Naive B cell (primary cell): ENCODE results near the gene TEK. TPM values are rescaled to one million over a fixed set of nuclear protein-coding genes. Genes with fewer than 3 reads are reported as not detected.
"Not testable (repeated sequence)": the region's sequence is repeated elsewhere in the genome, so short reads cannot be mapped to it uniquely, and the experiment has no call there.

Source experiments
- ATAC-seq, 2 donors: fragments of 150-1000 bp; cut with Tn5 transposase; 2 replicates each; pipeline ENCODE4 v1.10.0; 2021; ENCODE audit warnings: low read depth in 2 of 2, mild to moderate bottlenecking in 2 of 2, moderate library complexity in 2 of 2
- DNase-seq: peaks from one replicate; pipeline ENCODE4 v3.0.0; 2022
- H3K27ac Mint-ChIP-seq, 6 donors: one replicate each; pipeline ENCODE4 v1.8.0; 2020 to 2022; ENCODE audit warnings: mild to moderate bottlenecking in 6 of 6, mixed read lengths in 6 of 6, moderate library complexity in 5 of 6, inconsistent platforms in 2 of 6
- H3K27me3 Mint-ChIP-seq, 3 donors: one replicate each; pipeline ENCODE4 v1.8.0; 2021 to 2022; ENCODE audit warnings: mixed read lengths in 3 of 3, mild to moderate bottlenecking in 1 of 3
- H3K36me3 Mint-ChIP-seq, 2 donors: one replicate each; pipeline ENCODE4 v1.8.0; 2020 to 2022; ENCODE audit warnings: mixed read lengths in 2 of 2, inconsistent platforms in 1 of 2, mild to moderate bottlenecking in 1 of 2
- H3K4me1 Mint-ChIP-seq, 3 donors: one replicate each; pipeline ENCODE4 v1.8.0; 2020 to 2022; ENCODE audit warnings: mixed read lengths in 3 of 3, inconsistent platforms in 1 of 3, mild to moderate bottlenecking in 1 of 3, moderate library complexity in 1 of 3
- H3K4me3 Mint-ChIP-seq, 8 donors: one replicate each; pipeline ENCODE4 v1.8.0; 2020 to 2022; ENCODE audit warnings: mild to moderate bottlenecking in 8 of 8, mixed read lengths in 8 of 8, moderate library complexity in 8 of 8, inconsistent platforms in 2 of 8
- H3K9me3 Mint-ChIP-seq, 7 donors: one replicate each; pipeline ENCODE4 v1.8.0; 2020 to 2022; ENCODE audit warnings: mixed read lengths in 7 of 7, mild to moderate bottlenecking in 5 of 7, inconsistent platforms in 2 of 7, moderate library complexity in 1 of 7
- polyA plus RNA-seq, 6 donors: library from polyadenylated mRNA; unstranded; fragments of 300-500 nt; fragmentation: Illumina TruSeq; gene quantifications; one replicate each; pipeline ENCODE4 v1.2.3, GENCODE V29; 2021; ENCODE audit warnings: low read depth in 6 of 6

Gene TEK
- polyA plus RNA-seq, 6 donors from 2014 or later = not detected

DNA sequence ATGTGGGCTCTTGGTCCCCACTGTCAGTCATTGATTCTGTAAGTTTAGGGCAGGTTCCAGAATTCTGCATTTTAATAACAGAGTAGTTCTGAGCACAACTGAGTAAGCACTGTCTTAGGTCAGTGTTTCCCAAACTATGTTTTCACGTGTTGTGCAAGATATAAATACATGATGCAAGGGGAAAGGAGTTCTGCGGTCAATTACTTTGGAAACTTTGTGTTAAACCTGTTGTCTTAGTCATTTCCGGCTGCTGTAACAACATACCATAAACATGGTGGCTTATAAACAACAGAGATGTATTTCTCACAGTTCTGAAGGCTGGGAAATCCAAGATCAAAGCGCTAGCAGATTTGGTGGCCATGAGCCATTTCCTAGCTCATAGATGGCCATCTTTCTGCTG is 118.2 kb downstream of the TEK start:
- DNase-seq (no peak), ATAC-seq (no peak)
- H3K27me3 Mint-ChIP-seq = peaks cover 0 to 1% (median 0%) of the 10 kb centered on the region in 3 donors
- no peak overlapping the region for H3K4me3 Mint-ChIP-seq
- H3K27ac Mint-ChIP-seq = no peak overlapping the region
- H3K9me3 Mint-ChIP-seq = peaks cover 0 to 3% (median 0%) of the 10 kb centered on the region in 7 donors
- H3K36me3 Mint-ChIP-seq = no peaks in the 10 kb centered on the region
- no peaks in the 10 kb centered on the region for H3K4me1 Mint-ChIP-seq

- not testable (repeated sequence) for ATAC-seq
Observed at GRCh38 chr9:27239648-27240047, 130.6 kb downstream of the TEK start.

DNA sequence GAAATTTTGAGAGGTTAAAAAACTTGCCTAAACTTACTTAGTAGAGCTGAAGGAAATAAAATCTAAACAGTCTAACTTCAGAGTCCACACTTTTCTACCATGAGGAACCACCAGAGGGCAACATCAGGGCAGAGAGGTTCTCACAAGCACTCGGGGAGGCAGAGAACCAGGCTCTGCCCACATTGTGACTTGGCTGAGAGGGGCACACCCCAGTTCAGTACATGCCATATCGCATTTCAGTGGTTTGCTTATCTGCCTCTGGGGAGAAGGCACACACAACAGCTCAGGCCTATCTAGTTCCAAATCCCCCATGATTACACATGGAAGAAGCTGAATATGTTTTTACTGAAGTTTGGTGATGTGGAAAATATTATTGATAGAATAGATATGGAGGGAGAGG is 138.7 kb downstream of the TEK start:
- H3K27me3 Mint-ChIP-seq = peaks cover 13 to 23% (median 16%) of the 10 kb centered on the region in 3 donors
- peaks cover 0 to 4% (median 0%) of the 10 kb centered on the region in 3 donors for H3K4me1 Mint-ChIP-seq
- H3K9me3 Mint-ChIP-seq = peaks cover 0 to 9% (median 0%) of the 10 kb centered on the region in 7 donors
- DNase-seq (peak; percentile 5), ATAC-seq (peak; percentile 35 to 54)
- H3K4me3 Mint-ChIP-seq = no peak overlapping the region
- H3K27ac Mint-ChIP-seq = peak overlapping the region in 2 of 6 donors; percentile 8 to 15
- peaks cover 0 to 7% of the 10 kb centered on the region in 2 donors for H3K36me3 Mint-ChIP-seq

More at GRCh38 chr9:27239648-27240047, 130.6 kb downstream of the TEK start:
- H3K4me1 Mint-ChIP-seq, H3K27ac Mint-ChIP-seq, H3K27me3 Mint-ChIP-seq, H3K4me3 Mint-ChIP-seq, DNase-seq: not testable (repeated sequence)
- H3K9me3 Mint-ChIP-seq = peaks cover 5 to 37% (median 20%) of the 10 kb centered on the region in 7 donors
- H3K36me3 Mint-ChIP-seq = peaks cover 17 to 24% of the 10 kb centered on the region in 2 donors

DNA sequence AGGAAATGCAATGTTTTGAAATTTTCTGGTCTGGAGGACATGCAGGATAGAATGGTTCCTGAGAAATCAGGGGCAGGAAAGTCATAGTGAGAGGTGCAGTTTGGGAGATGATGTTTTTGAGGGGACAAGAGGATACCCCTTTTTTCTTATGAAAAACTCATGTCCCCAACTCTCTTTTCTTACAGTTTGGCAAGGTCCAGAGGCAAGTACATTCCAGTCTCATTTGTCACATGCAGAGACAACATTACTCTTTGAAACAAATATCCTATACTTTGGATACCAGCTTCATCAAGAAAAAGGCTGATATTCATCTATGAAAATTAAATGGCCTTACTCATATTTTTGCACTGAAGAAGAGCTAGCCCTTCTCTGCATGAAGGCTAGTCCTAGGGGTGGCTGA is 139.7 kb downstream of the TEK start:
- DNase-seq = no peak
- peaks cover 13 to 31% (median 19%) of the 10 kb centered on the region in 3 donors for H3K27me3 Mint-ChIP-seq
- H3K27ac Mint-ChIP-seq = no peak overlapping the region
- no peak for ATAC-seq
- H3K36me3 Mint-ChIP-seq = peaks cover 0 to 7% of the 10 kb centered on the region in 2 donors
- peaks cover 0 to 5% (median 0%) of the 10 kb centered on the region in 7 donors for H3K9me3 Mint-ChIP-seq
- peaks cover 0 to 4% (median 0%) of the 10 kb centered on the region in 3 donors for H3K4me1 Mint-ChIP-seq
- no peak overlapping the region for H3K4me3 Mint-ChIP-seq

DNA sequence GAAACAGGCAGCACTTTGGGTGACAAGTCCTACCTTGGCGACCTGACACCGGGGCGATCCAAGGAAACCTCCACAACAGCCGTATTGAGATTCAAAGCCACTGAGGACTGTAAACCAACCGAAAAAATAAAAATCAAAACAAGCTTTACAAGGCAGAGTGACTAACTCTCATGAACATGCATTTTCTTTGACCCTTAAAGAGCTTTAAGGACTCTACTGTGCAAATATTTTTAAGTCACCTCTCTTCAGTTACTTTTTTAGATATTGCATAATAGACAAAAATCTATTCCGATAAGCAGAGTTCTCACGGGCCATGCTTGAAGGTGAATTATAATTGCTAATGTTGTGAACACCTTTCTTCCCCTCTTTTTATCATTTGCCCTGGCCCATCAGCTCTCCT is 149.6 kb downstream of the TEK start:
- peaks cover 0 to 11% (median 0%) of the 10 kb centered on the region in 7 donors for H3K9me3 Mint-ChIP-seq
- DNase-seq = no peak
- no peak overlapping the region for H3K4me3 Mint-ChIP-seq

GRCh38 chr9:27260789-27261516 is 151.9 kb downstream of the TEK start:
- no peak overlapping the region for H3K4me3 Mint-ChIP-seq
- no peaks in the 10 kb centered on the region for H3K4me1 Mint-ChIP-seq
- H3K9me3 Mint-ChIP-seq = peaks cover 0 to 4% (median 0%) of the 10 kb centered on the region in 7 donors
- no peaks in the 10 kb centered on the region for H3K36me3 Mint-ChIP-seq
- ATAC-seq = no peak
- DNase-seq = no peak
- H3K27ac Mint-ChIP-seq = no peak overlapping the region
- no peaks in the 10 kb centered on the region for H3K27me3 Mint-ChIP-seq

More for the DNA sequence above, 149.6 kb downstream of the TEK start:
- Mint-ChIP-seq H3K27ac (no peak overlapping the region), H3K4me1 (no peaks in the 10 kb centered on the region), H3K27me3 (peaks cover 0 to 16% (median 0%) of the 10 kb centered on the region in 3 donors), H3K36me3 (no peaks in the 10 kb centered on the region)
- ATAC-seq = no peak

GRCh38 chr9:27261517-27262211 is 152.6 kb downstream of the TEK start:
- Mint-ChIP-seq H3K27me3 (no peaks in the 10 kb centered on the region), H3K4me3 (no peak overlapping the region), H3K4me1 (no peaks in the 10 kb centered on the region), H3K27ac (no peak overlapping the region), H3K9me3 (peaks cover 0 to 2% (median 0%) of the 10 kb centered on the region in 7 donors), H3K36me3 (no peaks in the 10 kb centered on the region)
- DNase-seq (no peak), ATAC-seq (no peak)

DNA sequence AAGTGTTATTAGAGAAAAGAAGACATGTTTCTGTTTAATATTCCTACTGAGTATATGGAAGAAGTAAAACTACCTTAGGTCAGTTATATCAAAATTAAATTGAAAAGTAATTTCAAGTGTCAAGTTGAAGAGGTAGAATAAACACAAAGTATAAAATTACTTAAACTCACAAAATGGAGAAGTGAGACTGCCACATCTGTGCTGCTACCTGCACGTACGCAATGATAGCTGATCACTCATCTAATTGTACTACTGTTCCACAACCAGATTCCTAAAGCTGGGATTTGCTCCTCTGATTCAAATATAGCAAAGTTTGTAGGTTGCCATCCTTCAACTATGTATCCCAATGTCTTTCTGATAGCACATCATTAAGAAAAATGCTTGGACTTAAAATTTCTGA is 163.1 kb downstream of the TEK start:
- H3K9me3 Mint-ChIP-seq = no peaks in the 10 kb centered on the region
- H3K4me1 Mint-ChIP-seq = peaks cover 0 to 6% (median 2%) of the 10 kb centered on the region in 3 donors
- H3K36me3 Mint-ChIP-seq = no peaks in the 10 kb centered on the region
- DNase-seq = no peak
- H3K27ac Mint-ChIP-seq = peak overlapping the region in 1 of 6 donors; percentile 16
- H3K27me3 Mint-ChIP-seq = no peaks in the 10 kb centered on the region
- ATAC-seq = no peak
- no peak overlapping the region for H3K4me3 Mint-ChIP-seq

GRCh38 chr9:27273186-27273585 is 164.2 kb downstream of the TEK start:
- DNase-seq (no peak), ATAC-seq (no peak)
- Mint-ChIP-seq H3K4me1 (peaks cover 0 to 6% (median 2%) of the 10 kb centered on the region in 3 donors), H3K9me3 (no peaks in the 10 kb centered on the region), H3K4me3 (no peak overlapping the region), H3K27ac (no peak overlapping the region), H3K27me3 (no peaks in the 10 kb centered on the region), H3K36me3 (no peaks in the 10 kb centered on the region)

DNA sequence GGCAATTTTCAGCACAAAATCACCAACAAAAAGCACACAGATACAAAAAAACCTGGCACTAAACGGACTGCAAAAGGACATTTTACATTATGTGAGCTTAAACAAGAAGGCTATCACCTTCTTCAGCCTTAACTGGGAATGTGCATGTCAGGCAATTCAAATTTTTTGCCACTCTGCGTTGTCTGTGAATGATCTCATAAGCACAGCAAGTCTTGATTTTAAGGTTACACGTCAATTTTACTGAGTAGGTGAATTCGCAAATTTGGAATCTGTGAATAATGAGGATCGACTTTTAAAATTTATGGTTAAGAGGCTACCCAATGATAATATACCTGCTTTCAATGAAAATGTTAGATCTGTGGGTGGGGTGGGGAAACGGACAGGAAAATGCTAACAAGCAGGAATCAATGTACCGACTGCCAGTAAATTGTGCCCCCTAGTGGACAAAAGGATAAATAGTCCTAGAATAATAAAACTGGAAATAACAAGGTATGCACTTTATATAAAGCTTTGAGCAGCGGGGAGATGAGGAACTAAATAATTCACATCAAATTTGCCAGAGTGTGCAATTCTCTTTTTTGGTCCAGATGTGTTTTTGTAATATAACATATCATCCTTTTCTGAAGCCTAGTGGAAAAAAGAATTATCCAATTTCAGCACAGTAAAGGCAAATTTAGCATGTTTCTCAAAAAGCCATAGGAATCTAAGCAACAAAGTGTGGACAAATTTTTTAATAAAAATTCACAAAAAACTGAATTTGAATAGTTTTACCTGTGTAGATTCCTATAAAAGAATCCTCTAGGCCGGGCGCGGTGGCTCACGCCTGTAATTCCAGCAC is 167.4 kb downstream of the TEK start:
- Mint-ChIP-seq H3K27me3 (peaks cover 0 to 5% (median 3%) of the 10 kb centered on the region in 3 donors), H3K36me3 (no peaks in the 10 kb centered on the region), H3K9me3 (no peaks in the 10 kb centered on the region), H3K27ac (no peak overlapping the region), H3K4me3 (no peak overlapping the region), H3K4me1 (peaks cover 0 to 11% (median 10%) of the 10 kb centered on the region in 3 donors)
- ATAC-seq = peak in 1 of 2 donors; percentile 47
- peak; percentile 41 for DNase-seq

GRCh38 chr9:27278374-27278773 is 169.3 kb downstream of the TEK start:
- DNase-seq = no peak
- Mint-ChIP-seq H3K4me1 (peaks cover 0 to 15% (median 12%) of the 10 kb centered on the region in 3 donors), H3K4me3 (no peak overlapping the region), H3K9me3 (no peaks in the 10 kb centered on the region), H3K36me3 (no peaks in the 10 kb centered on the region), H3K27ac (no peak overlapping the region), H3K27me3 (peaks cover 0 to 21% (median 9%) of the 10 kb centered on the region in 3 donors)
- no peak for ATAC-seq

DNA sequence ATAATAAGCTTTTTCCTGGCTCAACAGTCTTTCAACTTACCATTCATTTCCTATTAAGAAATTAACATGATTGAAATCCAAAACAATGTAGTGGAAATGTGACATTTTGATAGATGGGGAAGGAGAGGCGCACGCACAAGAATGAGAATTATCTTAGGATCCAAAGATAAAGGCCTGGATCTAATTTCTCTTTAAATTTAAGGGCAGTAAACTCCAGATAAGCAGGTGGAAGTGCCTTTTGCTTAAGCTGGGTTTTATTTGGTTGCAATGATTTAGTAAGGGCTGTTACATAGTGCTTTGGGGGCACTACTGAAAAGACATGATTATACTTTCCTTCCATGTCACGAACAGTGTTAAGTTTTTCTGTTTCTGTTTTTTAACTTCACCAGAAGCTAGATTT is 170.6 kb downstream of the TEK start:
- ATAC-seq (no peak), DNase-seq (no peak)
- peaks cover 0 to 15% (median 12%) of the 10 kb centered on the region in 3 donors for H3K4me1 Mint-ChIP-seq
- no peak overlapping the region for H3K27ac Mint-ChIP-seq
- H3K27me3 Mint-ChIP-seq = peaks cover under 1 to 21% (median 9%) of the 10 kb centered on the region in 3 donors
- H3K9me3 Mint-ChIP-seq = no peaks in the 10 kb centered on the region
- no peaks in the 10 kb centered on the region for H3K36me3 Mint-ChIP-seq
- H3K4me3 Mint-ChIP-seq = no peak overlapping the region
